ENCODE measurements around the gene FMN2. TPM values are rescaled to one million over a fixed set of nuclear protein-coding genes. Genes with fewer than 3 reads are reported as not detected.

The FMN2 gene
- total and polyA plus RNA-seq, 2 experiments from 2014 or later: 0.97 TPM; not detected in 1

- Histone ChIP-seq H3K9me3 (ENCODE audit: low read depth) (no peaks in the 10 kb centered on the region), H3K4me1 (ENCODE audit: insufficient read depth) (peaks cover 8% of the 10 kb centered on the region), H3K4me2 (no peak overlapping the region), H3K36me3 (replicated peaks; ENCODE audit: insufficient read depth, low read depth) (no peaks in the 10 kb centered on the region), H3K27me3 (no peaks in the 10 kb centered on the region), H3K79me2 (no peaks in the 10 kb centered on the region), H3K4me3 (no peak overlapping the region), H4K20me1 (ENCODE audit: insufficient read depth, poor library complexity, severe bottlenecking) (no peaks in the 10 kb centered on the region), H2AFZ (no peak overlapping the region), H3K27ac (no peak overlapping the region), H3K9me2 (replicated peaks; ENCODE audit: insufficient read depth) (no peaks in the 10 kb centered on the region)
- DNase-seq (ENCODE audit: low spot score): no peak
- WGBS (ENCODE audit: low lambda C conversion rate, missing lambda C conversion rate): 74% methylated on average over 4 of the region's 4 CpGs
- no peak for TF ChIP-seq CTCF (IDR thresholded peaks at IDR 0.05; ENCODE audit: poor library complexity)
- TF ChIP-seq EZH2 (IDR thresholded peaks at IDR 0.05; ENCODE audit: borderline replicate concordance): no peak
- TF ChIP-seq EZH2phosphoT487 (IDR thresholded peaks at IDR 0.05; ENCODE audit: low read depth, severe bottlenecking, unreplicated experiment): no peak
Measured at GRCh38 chr1:240475832-240476231, 384.1 kb downstream of the FMN2 start.

- Histone ChIP-seq H3K27me3 (no peaks in the 10 kb centered on the region), H3K9me2 (replicated peaks; ENCODE audit: insufficient read depth) (no peaks in the 10 kb centered on the region), H2AFZ (no peak overlapping the region), H3K4me1 (ENCODE audit: insufficient read depth) (peaks cover 4% of the 10 kb centered on the region), H3K27ac (no peak overlapping the region), H3K79me2 (no peaks in the 10 kb centered on the region), H4K20me1 (ENCODE audit: insufficient read depth, poor library complexity, severe bottlenecking) (no peaks in the 10 kb centered on the region), H3K36me3 (replicated peaks; ENCODE audit: insufficient read depth, low read depth) (no peaks in the 10 kb centered on the region), H3K4me3 (no peak overlapping the region), H3K4me2 (no peak overlapping the region), H3K9me3 (ENCODE audit: low read depth) (no peaks in the 10 kb centered on the region)
- 88% methylated on average over 6 of the region's 6 CpGs for WGBS (ENCODE audit: low lambda C conversion rate, missing lambda C conversion rate)
- TF ChIP-seq EZH2 (IDR thresholded peaks at IDR 0.05; ENCODE audit: borderline replicate concordance) (no peak), CTCF (IDR thresholded peaks at IDR 0.05; ENCODE audit: poor library complexity) (no peak), EZH2phosphoT487 (IDR thresholded peaks at IDR 0.05; ENCODE audit: low read depth, severe bottlenecking, unreplicated experiment) (no peak)
- no peak for DNase-seq (ENCODE audit: low spot score)
Measured at GRCh38 chr1:240478536-240478935, 386.9 kb downstream of the FMN2 start.

- no peak for DNase-seq (ENCODE audit: low spot score)
- Histone ChIP-seq H3K36me3 (replicated peaks; ENCODE audit: insufficient read depth, low read depth) (no peaks in the 10 kb centered on the region), H4K20me1 (ENCODE audit: insufficient read depth, poor library complexity, severe bottlenecking) (no peaks in the 10 kb centered on the region), H3K4me3 (no peak overlapping the region), H2AFZ (no peak overlapping the region), H3K9me3 (ENCODE audit: low read depth) (no peaks in the 10 kb centered on the region), H3K4me2 (no peak overlapping the region), H3K4me1 (ENCODE audit: insufficient read depth) (no peaks in the 10 kb centered on the region), H3K27ac (no peak overlapping the region), H3K27me3 (no peaks in the 10 kb centered on the region), H3K9me2 (replicated peaks; ENCODE audit: insufficient read depth) (no peaks in the 10 kb centered on the region), H3K79me2 (no peaks in the 10 kb centered on the region)
- WGBS (ENCODE audit: low lambda C conversion rate, missing lambda C conversion rate): 81% methylated on average over 6 of the region's 6 CpGs
- no peak for TF ChIP-seq EZH2 (IDR thresholded peaks at IDR 0.05; ENCODE audit: borderline replicate concordance)
- no peak for TF ChIP-seq CTCF (IDR thresholded peaks at IDR 0.05; ENCODE audit: poor library complexity)
- TF ChIP-seq EZH2phosphoT487 (IDR thresholded peaks at IDR 0.05; ENCODE audit: low read depth, severe bottlenecking, unreplicated experiment): no peak
Measured at GRCh38 chr1:240484804-240485443, 393.2 kb downstream of the FMN2 start.
